ENCODE data around the gene ZC3H4.

DNA sequence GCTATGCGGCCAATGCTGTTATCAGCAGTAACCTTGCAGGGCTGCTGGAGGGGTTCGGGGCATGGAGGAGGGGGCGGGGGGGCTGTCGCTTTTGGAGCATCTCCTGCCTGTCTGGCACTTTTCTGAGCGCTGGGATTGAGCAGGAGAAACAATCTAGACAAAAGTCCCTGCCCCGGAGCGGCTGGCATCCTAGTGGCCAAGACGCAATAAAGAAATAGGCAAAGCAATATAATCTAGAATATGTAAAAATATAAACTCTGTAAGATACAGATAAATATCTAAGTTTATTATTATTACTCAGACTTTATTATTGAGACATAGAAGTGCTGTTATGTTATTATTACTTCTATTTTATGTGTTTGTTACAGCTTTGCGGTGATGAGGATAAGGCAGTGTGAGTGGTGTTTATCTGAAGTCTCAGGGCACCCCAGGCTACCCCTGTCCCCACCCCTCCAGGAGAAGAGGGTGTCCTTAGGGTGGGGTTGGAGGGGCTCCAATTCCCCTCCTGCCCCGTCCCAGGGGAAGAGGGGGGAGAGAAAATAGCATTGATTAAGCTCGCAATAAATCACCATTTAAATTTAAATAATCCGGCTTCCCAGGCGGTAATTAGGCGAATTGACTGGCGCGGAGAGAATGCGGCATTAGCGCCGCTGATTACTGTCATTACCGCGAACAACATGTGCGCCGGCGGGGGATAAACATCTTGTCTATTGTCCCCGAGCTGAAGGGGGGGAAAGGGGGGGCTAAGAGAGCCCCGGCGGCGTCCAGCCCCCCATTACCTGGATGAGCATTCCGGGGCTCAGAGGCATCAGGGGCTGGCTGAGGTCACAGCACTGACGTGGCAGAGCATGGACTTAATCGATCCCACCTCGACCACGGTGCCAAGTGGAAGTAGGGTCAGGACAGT, 90.8 kb downstream of the ZC3H4 start:
- TF ChIP-seq, protein P1, sequence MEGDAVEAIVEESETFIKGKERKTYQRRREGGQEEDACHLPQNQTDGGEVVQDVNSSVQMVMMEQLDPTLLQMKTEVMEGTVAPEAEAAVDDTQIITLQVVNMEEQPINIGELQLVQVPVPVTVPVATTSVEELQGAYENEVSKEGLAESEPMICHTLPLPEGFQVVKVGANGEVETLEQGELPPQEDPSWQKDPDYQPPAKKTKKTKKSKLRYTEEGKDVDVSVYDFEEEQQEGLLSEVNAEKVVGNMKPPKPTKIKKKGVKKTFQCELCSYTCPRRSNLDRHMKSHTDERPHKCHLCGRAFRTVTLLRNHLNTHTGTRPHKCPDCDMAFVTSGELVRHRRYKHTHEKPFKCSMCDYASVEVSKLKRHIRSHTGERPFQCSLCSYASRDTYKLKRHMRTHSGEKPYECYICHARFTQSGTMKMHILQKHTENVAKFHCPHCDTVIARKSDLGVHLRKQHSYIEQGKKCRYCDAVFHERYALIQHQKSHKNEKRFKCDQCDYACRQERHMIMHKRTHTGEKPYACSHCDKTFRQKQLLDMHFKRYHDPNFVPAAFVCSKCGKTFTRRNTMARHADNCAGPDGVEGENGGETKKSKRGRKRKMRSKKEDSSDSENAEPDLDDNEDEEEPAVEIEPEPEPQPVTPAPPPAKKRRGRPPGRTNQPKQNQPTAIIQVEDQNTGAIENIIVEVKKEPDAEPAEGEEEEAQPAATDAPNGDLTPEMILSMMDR (conservative IDR thresholded peaks at IDR 0.05; ENCODE audit: low read depth, low read length) = 0 out of 2 replicates have a peak, but pooled peaks have one; percentile 14
- peak; percentile 47 for TF ChIP-seq EZH2 (IDR thresholded peaks at IDR 0.05; ENCODE audit: borderline replicate concordance, low read depth, low read length, poor library complexity, severe bottlenecking)

Measured in A673 (cell line).